HG02763 (cell line): Measurements from ENCODE around the gene CREBL2.
"Not testable (repeated sequence)": the region's sequence is repeated elsewhere in the genome, so short reads cannot be mapped to it uniquely, and the experiment has no call there.

Experiments used
- ATAC-seq: cut with Tn5 transposase; IDR thresholded peaks from one replicate; pipeline ENCODE4 v1.9.1; 2021; ENCODE audit warnings: mild to moderate bottlenecking, moderate library complexity; ENCODE audit not compliant: unreplicated experiment

Gene CREBL2

GRCh38 chr12:12596598-12596997 lies 15.1 kb upstream of the CREBL2 start:
- ATAC-seq: not testable (repeated sequence)

GRCh38 chr12:12598864-12599263 lies 12.8 kb upstream of the CREBL2 start:
- no peak for ATAC-seq

GRCh38 chr12:12599750-12600643 lies 11.7 kb upstream of the CREBL2 start:
- no peak for ATAC-seq

GRCh38 chr12:12600659-12601058 lies 11.0 kb upstream of the CREBL2 start:
- ATAC-seq: no peak

- ATAC-seq: no peak
Observed at GRCh38 chr12:12604740-12605139, 6.9 kb upstream of the CREBL2 start.

- ATAC-seq: no peak
Observed at GRCh38 chr12:12606781-12607589, 4.7 kb upstream of the CREBL2 start.

GRCh38 chr12:12608557-12608957 lies 3.1 kb upstream of the CREBL2 start:
- ATAC-seq: no peak

GRCh38 chr12:12609692-12610091 lies 2.0 kb upstream of the CREBL2 start:
- ATAC-seq: no peak

GRCh38 chr12:12610711-12611110 lies 965 bp upstream of the CREBL2 start:
- no peak for ATAC-seq

- no peak for ATAC-seq
Observed at GRCh38 chr12:12612358-12612757, 682 bp downstream of the CREBL2 start.

GRCh38 chr12:12613344-12613743 lies 1.7 kb downstream of the CREBL2 start:
- no peak for ATAC-seq

- ATAC-seq: no peak
Observed at GRCh38 chr12:12614342-12614741, 2.7 kb downstream of the CREBL2 start.

GRCh38 chr12:12616512-12617310 lies 5.0 kb downstream of the CREBL2 start:
- no peak for ATAC-seq

GRCh38 chr12:12618064-12618463 lies 6.4 kb downstream of the CREBL2 start:
- ATAC-seq: not testable (repeated sequence)

GRCh38 chr12:12620730-12621315 lies 9.1 kb downstream of the CREBL2 start:
- ATAC-seq: no peak

- ATAC-seq: no peak
Observed at GRCh38 chr12:12622418-12622817, 10.7 kb downstream of the CREBL2 start.

GRCh38 chr12:12624498-12624992 lies 12.9 kb downstream of the CREBL2 start:
- ATAC-seq: no peak

GRCh38 chr12:12626471-12626870 lies 14.8 kb downstream of the CREBL2 start:
- ATAC-seq: no peak

GRCh38 chr12:12627308-12627827 lies 15.7 kb downstream of the CREBL2 start:
- no peak for ATAC-seq

GRCh38 chr12:12628013-12628412 lies 16.3 kb downstream of the CREBL2 start:
- no peak for ATAC-seq
